Vagina (tissue), 2 donors: ENCODE measurements around the gene ELK4.

ENCODE experiments used
- POLR2A ChIP-seq, 2 donors: fragments of 450-650 bp; IDR thresholded peaks; one replicate each; pipeline ENCODE4 v1.6.1; 2017; ENCODE audit warnings: antibody characterized with exemption in 2 of 2, mild to moderate bottlenecking in 2 of 2, moderate library complexity in 2 of 2
- POLR2AphosphoS5 ChIP-seq, 2 donors: sonication (generic); formaldehyde crosslinking; IDR thresholded peaks; one replicate each; pipeline ENCODE4 v1.9.0; 2017; ENCODE audit warnings: antibody characterized with exemption in 2 of 2, mild to moderate bottlenecking in 2 of 2, low read depth in 1 of 2; ENCODE audit not compliant: insufficient read depth in 1 of 2
- TF ChIP-seq, protein P1 (sequence below), 3 experiments: fragments of 450-650 bp in 2 of 3; fragments of 200-600 bp in 1 of 3; sonication (generic) in 1 of 3; IDR thresholded peaks; one replicate each; pipeline ENCODE4 v1.5.1; 2017 to 2019; ENCODE audit warnings: antibody characterized with exemption in 3 of 3, mild to moderate bottlenecking in 2 of 3, moderate library complexity in 2 of 3

- TF ChIP-seq, protein P1, sequence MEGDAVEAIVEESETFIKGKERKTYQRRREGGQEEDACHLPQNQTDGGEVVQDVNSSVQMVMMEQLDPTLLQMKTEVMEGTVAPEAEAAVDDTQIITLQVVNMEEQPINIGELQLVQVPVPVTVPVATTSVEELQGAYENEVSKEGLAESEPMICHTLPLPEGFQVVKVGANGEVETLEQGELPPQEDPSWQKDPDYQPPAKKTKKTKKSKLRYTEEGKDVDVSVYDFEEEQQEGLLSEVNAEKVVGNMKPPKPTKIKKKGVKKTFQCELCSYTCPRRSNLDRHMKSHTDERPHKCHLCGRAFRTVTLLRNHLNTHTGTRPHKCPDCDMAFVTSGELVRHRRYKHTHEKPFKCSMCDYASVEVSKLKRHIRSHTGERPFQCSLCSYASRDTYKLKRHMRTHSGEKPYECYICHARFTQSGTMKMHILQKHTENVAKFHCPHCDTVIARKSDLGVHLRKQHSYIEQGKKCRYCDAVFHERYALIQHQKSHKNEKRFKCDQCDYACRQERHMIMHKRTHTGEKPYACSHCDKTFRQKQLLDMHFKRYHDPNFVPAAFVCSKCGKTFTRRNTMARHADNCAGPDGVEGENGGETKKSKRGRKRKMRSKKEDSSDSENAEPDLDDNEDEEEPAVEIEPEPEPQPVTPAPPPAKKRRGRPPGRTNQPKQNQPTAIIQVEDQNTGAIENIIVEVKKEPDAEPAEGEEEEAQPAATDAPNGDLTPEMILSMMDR (IDR thresholded peaks at IDR 0.05) = no peak
- TF ChIP-seq POLR2AphosphoS5 (IDR thresholded peaks at IDR 0.05; ENCODE audit: insufficient read depth in 1 of 2, low read depth in 1 of 2) (no peak), POLR2A (IDR thresholded peaks at IDR 0.05) (no peak)
Measured at GRCh38 chr1:205579711-205580110, 52.1 kb downstream of the ELK4 start.
